ENCODE results near the gene CCNL2. TPM values are rescaled to one million over a fixed set of nuclear protein-coding genes. Genes with fewer than 3 reads are reported as not detected.

CCNL2 gene
- total and polyA plus RNA-seq, 2 of the 13 experiments (the other 11 are each of a cell fraction or from before 2014, with no cell fraction given): 105 to 340 TPM

- TF ChIP-seq LBX2 (CRISPR knock-in tag; IDR thresholded peaks at IDR 0.05; ENCODE audit: borderline replicate concordance): no peak
- peak; percentile 37 for TF ChIP-seq AGO1 (IDR thresholded peaks at IDR 0.05; ENCODE audit: low read depth, low read length, poor library complexity, severe bottlenecking)
- peak; percentile 70; the same call in 1 of the 2 replicates for TF ChIP-seq NFATC3 (CRISPR knock-in tag; IDR thresholded peaks at IDR 0.05)
- TF ChIP-seq PHF20 (CRISPR knock-in tag; IDR thresholded peaks at IDR 0.05): no peak
- TF ChIP-seq HCFC1 (IDR thresholded peaks at IDR 0.05; ENCODE audit: low read depth, low read length): no peak
- TF ChIP-seq SAP130 (CRISPR knock-in tag; IDR thresholded peaks at IDR 0.05; ENCODE audit: low read depth): no peak
- no peak for TF ChIP-seq ZNF33A (CRISPR knock-in tag; IDR thresholded peaks at IDR 0.05; ENCODE audit: borderline replicate concordance)
- TF ChIP-seq TRIM24 (CRISPR knock-in tag; IDR thresholded peaks at IDR 0.05): no peak
- TF ChIP-seq MTA1 (CRISPR knock-in tag; IDR thresholded peaks at IDR 0.05; ENCODE audit: borderline replicate concordance): no peak
- TF ChIP-seq GFI1 (CRISPR knock-in tag; IDR thresholded peaks at IDR 0.05; ENCODE audit: borderline replicate concordance): no peak
- no peak; the same call in 1 of the 2 replicates for TF ChIP-seq ZNF225 (CRISPR knock-in tag; IDR thresholded peaks at IDR 0.05)
- no peak for TF ChIP-seq SRSF9 (IDR thresholded peaks at IDR 0.05; ENCODE audit: borderline replicate concordance, insufficient read depth, low read depth, low read length, poor library complexity, severe bottlenecking)
- 0 out of 2 replicates have a peak, but pooled peaks have one; percentile 80 for TF ChIP-seq ZFYVE20 (CRISPR knock-in tag; IDR thresholded peaks at IDR 0.05; ENCODE audit: borderline replicate concordance, low read depth)
- 0 out of 2 replicates have a peak, but pooled peaks have one; percentile 7 for TF ChIP-seq ZNF230 (CRISPR knock-in tag; IDR thresholded peaks at IDR 0.05)
- TF ChIP-seq RBM22 (optimal IDR thresholded peaks at IDR 0.05; ENCODE audit: low read length): no peak
- no peak for TF ChIP-seq SP1 (IDR thresholded peaks at IDR 0.05)
- 0 out of 2 replicates have a peak, but pooled peaks have one; percentile 7 for TF ChIP-seq SP1 (CRISPR knock-in tag; IDR thresholded peaks at IDR 0.05)
- no peak for TF ChIP-seq CCAR2 (optimal IDR thresholded peaks at IDR 0.05; ENCODE audit: low read depth, low read length)
- TF ChIP-seq, protein P1, sequence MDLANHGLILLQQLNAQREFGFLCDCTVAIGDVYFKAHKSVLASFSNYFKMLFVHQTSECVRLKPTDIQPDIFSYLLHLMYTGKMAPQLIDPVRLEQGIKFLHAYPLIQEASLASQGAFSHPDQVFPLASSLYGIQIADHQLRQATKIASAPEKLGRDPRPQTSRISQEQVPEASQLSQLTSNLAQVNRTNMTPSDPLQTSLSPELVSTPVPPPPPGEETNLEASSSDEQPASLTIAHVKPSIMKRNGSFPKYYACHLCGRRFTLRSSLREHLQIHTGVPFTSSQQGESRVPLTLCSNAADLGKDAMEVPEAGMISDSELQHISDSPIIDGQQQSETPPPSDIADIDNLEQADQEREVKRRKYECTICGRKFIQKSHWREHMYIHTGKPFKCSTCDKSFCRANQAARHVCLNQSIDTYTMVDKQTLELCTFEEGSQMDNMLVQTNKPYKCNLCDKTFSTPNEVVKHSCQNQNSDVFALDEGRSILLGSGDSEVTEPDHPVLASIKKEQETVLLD (CRISPR knock-in tag; IDR thresholded peaks at IDR 0.05; ENCODE audit: low read depth): no peak
- 0 out of 2 replicates have a peak, but pooled peaks have one; percentile 66 for TF ChIP-seq ZNF530 (CRISPR knock-in tag; IDR thresholded peaks at IDR 0.05; ENCODE audit: low read depth)
- no peak for TF ChIP-seq HNF1B (CRISPR knock-in tag; IDR thresholded peaks at IDR 0.05)
- no peak for TF ChIP-seq MAFF (IDR thresholded peaks at IDR 0.05; ENCODE audit: low read depth, low read length)
- TF ChIP-seq ZFP41 (CRISPR knock-in tag; IDR thresholded peaks at IDR 0.05; ENCODE audit: borderline replicate concordance): no peak
- TF ChIP-seq, protein P2, sequence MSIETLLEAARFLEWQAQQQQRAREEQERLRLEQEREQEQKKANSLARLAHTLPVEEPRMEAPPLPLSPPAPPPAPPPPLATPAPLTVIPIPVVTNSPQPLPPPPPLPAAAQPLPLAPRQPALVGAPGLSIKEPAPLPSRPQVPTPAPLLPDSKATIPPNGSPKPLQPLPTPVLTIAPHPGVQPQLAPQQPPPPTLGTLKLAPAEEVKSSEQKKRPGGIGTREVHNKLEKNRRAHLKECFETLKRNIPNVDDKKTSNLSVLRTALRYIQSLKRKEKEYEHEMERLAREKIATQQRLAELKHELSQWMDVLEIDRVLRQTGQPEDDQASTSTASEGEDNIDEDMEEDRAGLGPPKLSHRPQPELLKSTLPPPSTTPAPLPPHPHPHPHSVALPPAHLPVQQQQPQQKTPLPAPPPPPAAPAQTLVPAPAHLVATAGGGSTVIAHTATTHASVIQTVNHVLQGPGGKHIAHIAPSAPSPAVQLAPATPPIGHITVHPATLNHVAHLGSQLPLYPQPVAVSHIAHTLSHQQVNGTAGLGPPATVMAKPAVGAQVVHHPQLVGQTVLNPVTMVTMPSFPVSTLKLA (IDR thresholded peaks at IDR 0.05): no peak
- TF ChIP-seq ASH2L (IDR thresholded peaks at IDR 0.05; ENCODE audit: insufficient read length, low read depth, low read length): no peak
- TF ChIP-seq TBX2 (CRISPR knock-in tag; IDR thresholded peaks at IDR 0.05; ENCODE audit: borderline replicate concordance): 0 out of 2 replicates have a peak, but pooled peaks have one; percentile 10
These were observed 889 bp upstream of the CCNL2 start (continued) for GRCh38 chr1:1399872-1400575.
